IPS-18a (cell line): ENCODE data around the gene VDR.

Experiments used
- H3K27ac ChIP-seq: one replicate; pipeline ENCODE4 v1.5.1; 2013; ENCODE audit warnings: low read length
- H3K27me3 ChIP-seq: one replicate; pipeline ENCODE4 v1.6.1; 2013; ENCODE audit warnings: mild to moderate bottlenecking, low read length; ENCODE audit not compliant: control insufficient read depth, insufficient read depth
- H3K36me3 ChIP-seq: one replicate; pipeline ENCODE4 v1.6.1; 2013; ENCODE audit warnings: low read depth, low read length; ENCODE audit not compliant: control insufficient read depth
- H3K4me1 ChIP-seq: one replicate; pipeline ENCODE4 v1.6.1; 2013; ENCODE audit warnings: low read depth, low read length; ENCODE audit not compliant: control insufficient read depth
- H3K4me3 ChIP-seq: one replicate; pipeline ENCODE4 v1.5.1; 2013; ENCODE audit warnings: low read length
- H3K9ac ChIP-seq: one replicate; pipeline ENCODE4 v1.6.1; 2013; ENCODE audit warnings: mild to moderate bottlenecking, low read length, moderate library complexity
- H3K9me3 ChIP-seq: one replicate; pipeline ENCODE4 v1.6.1; 2013; ENCODE audit warnings: low read depth, low read length; ENCODE audit not compliant: control insufficient read depth

The VDR gene

GRCh38 chr12:47904713-47905709 lies at the start of gene VDR:
Gene VDR, minus strand, starts transcription at chr12:47904994. Its CDS starts 25,881 bp downstream, at chr12:47879113.
- peaks cover 61% of the 10 kb centered on the region for H3K27me3 ChIP-seq

GRCh38 chr12:47954058-47954457 lies 49.3 kb upstream of the VDR start:
- no peak overlapping the region for H3K27ac ChIP-seq
- no peaks in the 10 kb centered on the region for H3K4me1 ChIP-seq
- H3K27me3 ChIP-seq, result no peaks in the 10 kb centered on the region
- H3K9me3 ChIP-seq, result peaks cover 7% of the 10 kb centered on the region
- no peaks in the 10 kb centered on the region for H3K36me3 ChIP-seq
- H3K9ac ChIP-seq, result no peak overlapping the region
- no peak overlapping the region for H3K4me3 ChIP-seq

More at GRCh38 chr12:47904713-47905709, at the start of gene VDR:
- Histone ChIP-seq H3K4me1 (no peaks in the 10 kb centered on the region), H3K27ac (no peak within 1 kb of the TSS), H3K9me3 (no peaks in the 10 kb centered on the region), H3K36me3 (no peaks in the 10 kb centered on the region), H3K4me3 (peak within 1 kb of the TSS; percentile 67), H3K9ac (peak within 1 kb of the TSS; percentile 41)

- Histone ChIP-seq H3K9me3 (no peaks in the 10 kb centered on the region), H3K27ac (no peak overlapping the region), H3K4me1 (no peaks in the 10 kb centered on the region), H3K4me3 (no peak overlapping the region), H3K36me3 (no peaks in the 10 kb centered on the region), H3K9ac (no peak overlapping the region), H3K27me3 (no peaks in the 10 kb centered on the region)
Observed at GRCh38 chr12:47950856-47951468, 46.2 kb upstream of the VDR start.

- Histone ChIP-seq H3K27me3 (no peaks in the 10 kb centered on the region), H3K4me1 (no peaks in the 10 kb centered on the region), H3K4me3 (no peak overlapping the region), H3K36me3 (no peaks in the 10 kb centered on the region), H3K9me3 (no peaks in the 10 kb centered on the region), H3K27ac (no peak overlapping the region), H3K9ac (no peak overlapping the region)
Observed at GRCh38 chr12:47949441-47950341, 44.9 kb upstream of the VDR start.

- Histone ChIP-seq H3K4me1 (no peaks in the 10 kb centered on the region), H3K36me3 (no peaks in the 10 kb centered on the region), H3K27me3 (no peaks in the 10 kb centered on the region), H3K4me3 (no peak overlapping the region), H3K27ac (no peak overlapping the region), H3K9ac (no peak overlapping the region), H3K9me3 (no peaks in the 10 kb centered on the region)
Observed at GRCh38 chr12:47947341-47947740, 42.5 kb upstream of the VDR start.

DNA sequence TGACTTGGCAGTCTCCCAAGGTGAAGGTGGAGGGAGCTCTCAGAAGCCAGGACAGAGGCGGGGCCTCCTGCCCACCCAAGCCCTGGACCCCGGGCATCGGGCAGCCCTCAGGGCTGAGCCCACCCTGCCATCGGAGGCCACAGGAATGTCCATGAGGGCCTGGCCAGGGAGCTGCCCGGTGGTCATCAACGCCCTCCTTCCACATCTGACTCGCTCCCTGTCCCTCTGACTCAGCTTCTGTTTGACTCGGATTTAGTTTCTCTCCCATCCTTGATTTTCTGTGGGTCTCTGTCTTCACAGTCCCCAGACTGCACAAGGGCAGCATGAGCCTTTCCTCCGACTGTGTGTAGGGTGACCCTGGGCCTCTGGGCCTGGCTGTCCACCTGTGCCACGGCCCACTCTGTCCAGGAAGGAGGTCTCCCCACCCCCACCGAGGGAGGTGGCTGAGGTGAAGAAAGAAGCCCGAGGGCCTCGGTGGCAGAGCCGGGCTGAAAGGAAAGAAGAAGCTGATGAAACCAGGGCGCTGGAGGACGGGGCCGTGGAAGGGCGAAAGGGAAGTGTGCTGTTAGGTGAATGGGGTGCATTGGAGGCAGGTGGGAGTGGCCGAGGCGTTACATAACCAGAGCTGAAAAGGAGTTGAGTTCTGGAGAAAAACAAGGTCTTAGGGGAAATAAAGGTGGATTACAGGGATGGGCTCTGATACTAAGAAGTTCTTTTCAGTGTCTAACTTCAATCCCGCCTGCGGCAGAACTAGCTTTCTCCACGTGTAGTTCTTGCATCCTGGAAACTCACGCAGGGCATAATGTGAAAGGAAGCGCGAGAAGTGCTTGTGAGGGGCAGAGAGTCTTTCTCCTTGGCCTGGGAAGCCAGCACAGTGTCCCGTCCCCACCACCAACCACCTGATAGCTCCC lies 41.9 kb upstream of the VDR start:
- Histone ChIP-seq H3K4me1 (peaks cover 4% of the 10 kb centered on the region), H3K27me3 (peaks cover 5% of the 10 kb centered on the region), H3K36me3 (no peaks in the 10 kb centered on the region), H3K9ac (no peak overlapping the region), H3K4me3 (no peak overlapping the region), H3K9me3 (no peaks in the 10 kb centered on the region), H3K27ac (no peak overlapping the region)

DNA sequence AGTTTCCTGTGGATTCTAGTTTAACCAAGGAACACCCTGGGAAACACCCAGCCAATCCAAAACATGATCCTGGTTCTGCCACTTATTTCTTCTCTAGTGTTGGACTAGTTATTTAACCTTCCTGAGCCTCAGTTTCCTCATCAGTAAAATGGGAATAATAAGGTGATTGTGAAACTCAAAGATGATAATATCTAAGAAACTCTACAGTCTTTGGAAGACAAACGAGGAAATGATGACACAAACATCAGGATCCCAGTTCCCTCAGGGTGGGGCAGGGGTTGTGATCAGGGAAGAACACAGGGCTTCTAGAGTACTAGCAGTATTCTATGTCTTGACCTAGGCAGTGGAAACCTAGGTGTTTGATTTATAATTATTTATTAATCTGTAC lies 40.5 kb upstream of the VDR start:
- Histone ChIP-seq H3K27me3 (peaks cover 16% of the 10 kb centered on the region), H3K4me1 (peaks cover 5% of the 10 kb centered on the region), H3K27ac (no peak overlapping the region), H3K4me3 (no peak overlapping the region), H3K9me3 (no peaks in the 10 kb centered on the region), H3K36me3 (no peaks in the 10 kb centered on the region), H3K9ac (no peak overlapping the region)

DNA sequence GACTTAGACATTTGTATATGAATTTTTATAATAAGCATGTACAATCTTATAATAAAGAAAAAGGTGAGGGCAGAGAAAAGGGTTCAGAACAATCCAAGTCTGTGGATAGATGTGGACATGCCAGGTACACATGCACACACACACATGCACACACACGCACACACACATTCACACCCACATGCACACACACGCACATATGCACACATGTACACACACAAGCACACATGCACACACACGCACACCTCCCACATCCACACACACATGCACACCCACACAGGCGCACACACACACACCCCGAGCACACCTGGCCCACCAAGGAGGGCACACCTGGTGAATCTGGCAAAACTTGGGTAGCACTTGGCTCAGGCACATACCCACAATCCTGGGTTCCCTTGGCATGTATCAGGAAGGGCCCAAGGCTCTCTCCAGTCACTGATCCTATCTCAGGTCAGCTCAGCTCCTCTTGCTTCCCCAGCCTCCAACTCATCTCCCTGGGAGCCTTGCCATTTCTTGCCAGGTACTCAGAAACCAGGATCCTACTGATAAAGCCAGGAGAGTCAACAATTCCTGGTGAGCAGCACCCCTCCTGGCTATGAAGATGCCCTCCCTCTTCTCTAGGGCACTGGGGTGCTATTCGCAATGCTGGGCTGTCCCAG lies 40.0 kb upstream of the VDR start:
- H3K27me3 ChIP-seq, result peaks cover 16% of the 10 kb centered on the region
- H3K9me3 ChIP-seq, result no peaks in the 10 kb centered on the region
- no peak overlapping the region for H3K27ac ChIP-seq
- H3K4me3 ChIP-seq, result no peak overlapping the region
- no peak overlapping the region for H3K9ac ChIP-seq
- peaks cover 5% of the 10 kb centered on the region for H3K4me1 ChIP-seq
- H3K36me3 ChIP-seq, result no peaks in the 10 kb centered on the region

DNA sequence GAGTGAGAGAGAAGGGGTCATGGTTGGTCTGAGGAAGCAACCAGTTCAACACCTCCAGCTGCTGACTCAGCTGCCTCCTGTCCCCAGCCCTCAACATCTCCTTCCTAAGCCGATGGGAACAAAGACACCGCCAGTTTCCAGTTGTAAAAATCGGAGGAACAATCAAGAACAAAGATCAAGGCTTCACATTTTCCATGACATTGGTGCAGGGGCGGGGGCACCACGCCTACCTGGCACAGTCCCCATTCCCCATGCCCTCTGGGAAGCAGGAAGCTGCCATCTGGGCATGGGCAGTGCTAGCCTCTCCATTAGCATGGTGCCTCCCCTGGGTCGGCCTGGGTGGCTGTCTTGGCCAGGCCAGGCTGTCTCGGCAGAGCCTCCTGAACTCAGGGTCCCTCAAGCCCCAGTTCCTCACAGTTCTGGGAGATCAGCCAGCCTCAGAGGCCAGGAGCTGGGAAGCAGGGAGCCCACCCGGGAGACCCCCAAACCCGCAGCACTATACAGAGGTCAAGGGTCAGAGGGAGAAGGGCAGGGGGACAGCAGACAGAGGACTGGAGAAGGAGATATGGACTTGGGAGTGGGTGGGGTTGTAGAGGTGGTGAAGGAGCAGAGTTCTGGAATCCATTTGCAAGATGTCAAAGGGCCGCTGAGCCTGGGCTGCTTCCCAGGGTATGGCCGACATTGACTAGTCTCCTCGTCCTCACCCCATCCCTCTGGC lies 39.0 kb upstream of the VDR start:
- Histone ChIP-seq H3K4me3 (no peak overlapping the region), H3K9me3 (no peaks in the 10 kb centered on the region), H3K4me1 (peaks cover 5% of the 10 kb centered on the region), H3K36me3 (no peaks in the 10 kb centered on the region), H3K9ac (no peak overlapping the region), H3K27ac (no peak overlapping the region), H3K27me3 (peaks cover 19% of the 10 kb centered on the region)
